HG03039 (cell line): ENCODE results near the gene VSIR.
A peak's percentile ranks its signal among the peaks of the same experiment; 100 is the strongest.

Experiments
- ATAC-seq: cut with Tn5 transposase; IDR thresholded peaks from one replicate; pipeline ENCODE4 v1.9.1; 2021; ENCODE audit warnings: mild to moderate bottlenecking, moderate library complexity; ENCODE audit not compliant: unreplicated experiment

The VSIR gene

GRCh38 chr10:71807557-71808510 lies 34.5 kb upstream of the VSIR start:
- no peak for ATAC-seq

- no peak for ATAC-seq
These were observed 33.6 kb upstream of the VSIR start for GRCh38 chr10:71806704-71807556.

GRCh38 chr10:71805776-71806703 lies 32.7 kb upstream of the VSIR start:
- no peak for ATAC-seq

- ATAC-seq = no peak
These were observed 30.8 kb upstream of the VSIR start for GRCh38 chr10:71804077-71804476.

- no peak for ATAC-seq
These were observed 29.6 kb upstream of the VSIR start for GRCh38 chr10:71802715-71803488.

GRCh38 chr10:71802235-71802634 lies 28.9 kb upstream of the VSIR start:
- no peak for ATAC-seq

- peak; percentile 60 for ATAC-seq
These were observed 28.0 kb upstream of the VSIR start for GRCh38 chr10:71801361-71801760.

- no peak for ATAC-seq
These were observed 26.5 kb upstream of the VSIR start for GRCh38 chr10:71799608-71800453.

- ATAC-seq = no peak
These were observed 25.8 kb upstream of the VSIR start for GRCh38 chr10:71799112-71799511.

GRCh38 chr10:71798308-71798624 lies 24.9 kb upstream of the VSIR start:
- no peak for ATAC-seq

- ATAC-seq = no peak
These were observed 24.4 kb upstream of the VSIR start for GRCh38 chr10:71797533-71798307.

GRCh38 chr10:71796749-71797405 lies 23.6 kb upstream of the VSIR start:
- no peak for ATAC-seq

GRCh38 chr10:71795248-71795647 lies 21.9 kb upstream of the VSIR start:
- ATAC-seq = no peak

- no peak for ATAC-seq
These were observed 17.6 kb upstream of the VSIR start for GRCh38 chr10:71790749-71791440.

- ATAC-seq = no peak
These were observed 16.6 kb upstream of the VSIR start for GRCh38 chr10:71789871-71790270.

GRCh38 chr10:71788954-71789353 lies 15.6 kb upstream of the VSIR start:
- no peak for ATAC-seq

GRCh38 chr10:71784679-71785272 lies 11.5 kb upstream of the VSIR start:
- no peak for ATAC-seq
